Natural killer cell (primary cell): ENCODE measurements around the gene ARSD. TPM values are rescaled to one million over a fixed set of nuclear protein-coding genes. Genes with fewer than 3 reads are reported as not detected.
A peak's percentile ranks its signal among the peaks of the same experiment; 100 is the strongest.
"Not testable (repeated sequence)": the region's sequence is repeated elsewhere in the genome, so short reads cannot be mapped to it uniquely, and the experiment has no call there.

Source experiments
- ATAC-seq, 3 donors: fragments of 150-1000 bp in 2 of 3; fragments of 200-7000 bp in 1 of 3; cut with Tn5 transposase; 1 replicate in 1 of 3; 2 replicates in 2 of 3; pipeline ENCODE4 v1.10.0; 2021; ENCODE audit warnings: mild to moderate bottlenecking in 2 of 3, moderate library complexity in 2 of 3
- DNase-seq, 2 donors: peaks; one replicate each; pipeline versions ENCODE4 v3.0.0 to v3.0.0-alpha.2; 2013 to 2021; ENCODE audit warnings: mixed read lengths in 1 of 2
- H3K27ac ChIP-seq: one replicate; pipeline ENCODE4 v1.5.1; 2013; ENCODE audit warnings: mild to moderate bottlenecking, low read length
- H3K27me3 ChIP-seq: one replicate; pipeline ENCODE4 v1.6.1; 2013; ENCODE audit warnings: low read length; ENCODE audit not compliant: control insufficient read depth, insufficient read depth
- H3K36me3 ChIP-seq: one replicate; pipeline ENCODE4 v1.6.1; 2013; ENCODE audit warnings: low read length; ENCODE audit not compliant: control insufficient read depth, insufficient read depth
- H3K4me1 ChIP-seq: one replicate; pipeline ENCODE4 v1.6.1; 2013; ENCODE audit warnings: low read length; ENCODE audit not compliant: control insufficient read depth, insufficient read depth
- H3K4me3 ChIP-seq: one replicate; pipeline ENCODE4 v1.5.1; 2013; ENCODE audit warnings: low read length
- H3K9me3 ChIP-seq: one replicate; pipeline ENCODE4 v1.6.1; 2013; ENCODE audit warnings: low read length; ENCODE audit not compliant: control insufficient read depth, insufficient read depth
- H3K27ac Mint-ChIP-seq, 2 donors: one replicate each; pipeline ENCODE4 v1.8.0; 2022; ENCODE audit warnings: mild to moderate bottlenecking in 2 of 2, mixed read lengths in 2 of 2, moderate library complexity in 1 of 2
- H3K27me3 Mint-ChIP-seq, 2 donors: one replicate each; pipeline ENCODE4 v1.8.0; 2022; ENCODE audit warnings: low read depth in 2 of 2, mixed read lengths in 2 of 2
- H3K36me3 Mint-ChIP-seq: one replicate; pipeline ENCODE4 v1.8.0; 2022; ENCODE audit warnings: mixed read lengths
- H3K4me1 Mint-ChIP-seq, 2 donors: one replicate each; pipeline ENCODE4 v1.8.0; 2022; ENCODE audit warnings: mixed read lengths in 2 of 2
- H3K4me3 Mint-ChIP-seq: one replicate; pipeline ENCODE4 v1.8.0; 2022; ENCODE audit warnings: mild to moderate bottlenecking, moderate library complexity, mixed read lengths
- H3K9me3 Mint-ChIP-seq, 2 donors: one replicate each; pipeline ENCODE4 v1.8.0; 2022; ENCODE audit warnings: mixed read lengths in 2 of 2
- CTCF ChIP-seq: fragments of 200-600 bp; IDR thresholded peaks from one replicate; pipeline ENCODE4 v1.8.0; 2022; ENCODE audit warnings: antibody characterized with exemption
- WGBS: methylation state at CpG from one replicate; pipeline ENCODE4 v1.1.7; 2013; ENCODE audit warnings: missing lambda C conversion rate; ENCODE audit not compliant: insufficient coverage; 5-methylcytosine and 5-hydroxymethylcytosine counted together
- intact Hi-C: fragments of 100-400 bp; cut with micrococcal nuclease; formaldehyde crosslinking; loops from one replicate; pipeline ENCODE4 v1.14.2; 2022
- total RNA-seq, 4 donors: library from RNA; stranded (reverse); fragments of 120-200 nt in 1 of 4; gene quantifications; one replicate each; pipeline versions ENCODE4 v1.2.3 to v1.2.4, GENCODE V29; 2013 to 2022

ARSD gene, protein sequence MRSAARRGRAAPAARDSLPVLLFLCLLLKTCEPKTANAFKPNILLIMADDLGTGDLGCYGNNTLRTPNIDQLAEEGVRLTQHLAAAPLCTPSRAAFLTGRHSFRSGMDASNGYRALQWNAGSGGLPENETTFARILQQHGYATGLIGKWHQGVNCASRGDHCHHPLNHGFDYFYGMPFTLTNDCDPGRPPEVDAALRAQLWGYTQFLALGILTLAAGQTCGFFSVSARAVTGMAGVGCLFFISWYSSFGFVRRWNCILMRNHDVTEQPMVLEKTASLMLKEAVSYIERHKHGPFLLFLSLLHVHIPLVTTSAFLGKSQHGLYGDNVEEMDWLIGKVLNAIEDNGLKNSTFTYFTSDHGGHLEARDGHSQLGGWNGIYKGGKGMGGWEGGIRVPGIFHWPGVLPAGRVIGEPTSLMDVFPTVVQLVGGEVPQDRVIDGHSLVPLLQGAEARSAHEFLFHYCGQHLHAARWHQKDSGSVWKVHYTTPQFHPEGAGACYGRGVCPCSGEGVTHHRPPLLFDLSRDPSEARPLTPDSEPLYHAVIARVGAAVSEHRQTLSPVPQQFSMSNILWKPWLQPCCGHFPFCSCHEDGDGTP
- 10 to 100 TPM in 2 of 3 donors, 1 to 10 TPM in 1; 9.7 to 21.6 (median 13.6) TPM for total RNA-seq
- 8.9 TPM for total RNA-seq (2013)

DNA sequence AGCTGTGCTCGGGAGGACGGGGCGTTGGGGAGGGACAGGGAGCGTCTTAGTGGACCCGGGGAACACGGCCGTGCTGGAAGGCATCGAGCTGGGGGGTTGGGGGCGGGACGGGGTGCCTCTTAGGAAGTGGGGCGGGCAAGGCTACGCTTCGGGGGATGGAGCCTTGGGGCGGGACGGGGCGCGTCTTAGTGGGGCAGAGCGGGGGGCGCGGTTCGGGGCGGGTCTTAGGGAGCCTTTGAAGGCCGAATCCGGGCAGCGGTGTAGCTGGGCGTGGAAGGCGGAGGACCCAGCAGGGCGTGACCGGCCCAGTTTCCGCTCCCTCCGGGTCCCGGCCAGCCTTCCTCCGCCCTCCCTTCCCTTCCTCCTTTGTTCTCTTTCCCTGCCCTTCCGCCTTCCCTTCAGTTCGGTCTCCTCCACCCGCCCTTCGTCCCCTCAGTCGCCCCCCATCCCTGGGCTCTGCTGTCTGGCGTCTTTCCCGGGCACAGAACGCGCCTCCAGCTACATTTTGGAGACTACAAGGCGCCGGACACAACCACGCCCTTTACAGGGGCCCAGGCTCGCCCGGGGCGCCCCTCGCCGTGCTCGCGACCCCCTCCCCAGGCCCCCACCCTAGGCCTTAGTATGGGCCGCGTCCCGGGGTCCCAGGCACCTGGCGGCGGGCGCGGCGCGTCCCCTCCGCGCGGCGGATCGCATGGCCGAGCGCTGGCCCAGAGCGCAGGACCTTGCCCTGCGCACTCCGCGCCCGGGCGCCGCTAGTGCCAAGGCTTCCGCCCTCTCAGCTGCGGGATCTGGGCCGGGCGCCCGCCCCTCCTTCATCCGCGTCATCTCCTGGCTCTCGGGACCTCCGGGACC lies at the start of gene ARSD:
Gene ARSD (minus strand): TSS at position 757 of the 852 bp plus-strand sequence. CDS start 64 bp downstream, at position 693.
- H3K4me3 ChIP-seq: peak within 1 kb of the TSS; percentile 77
- peak within 1 kb of the TSS; percentile 57 to 80 for H3K27ac Mint-ChIP-seq
- ATAC-seq: peak; percentile 91 to 95 (median 92)
- H3K4me1 ChIP-seq: peaks cover 6% of the 10 kb centered on the region
- no peaks in the 10 kb centered on the region for H3K27me3 Mint-ChIP-seq
- H3K36me3 ChIP-seq: no peaks in the 10 kb centered on the region
- peak; percentile 35 to 62 for DNase-seq
- peak within 1 kb of the TSS; percentile 81 for H3K27ac ChIP-seq
- no peaks in the 10 kb centered on the region for H3K27me3 ChIP-seq
- WGBS: under 1% methylated on average over 84 of the region's 84 CpGs
- H3K36me3 Mint-ChIP-seq: no peaks in the 10 kb centered on the region
- intact Hi-C loops: loop anchor here (1.0 kb wide), 1 partner anchor 31 kb away; no protein-coding TSS in a partner anchor
- peaks cover 0 to 6% of the 10 kb centered on the region in 2 donors for H3K4me1 Mint-ChIP-seq
- no peaks in the 10 kb centered on the region for H3K9me3 Mint-ChIP-seq
- TF ChIP-seq CTCF: no peak
- no peaks in the 10 kb centered on the region for H3K9me3 ChIP-seq
- H3K4me3 Mint-ChIP-seq: peak within 1 kb of the TSS; percentile 87

GRCh38 chrX:2978639-2979038 lies 49.5 kb upstream of the ARSD start:
- H3K4me3 Mint-ChIP-seq, H3K9me3 ChIP-seq, H3K27ac Mint-ChIP-seq, intact Hi-C loops, H3K27ac ChIP-seq, H3K4me1 Mint-ChIP-seq, H3K4me1 ChIP-seq, H3K27me3 Mint-ChIP-seq, H3K9me3 Mint-ChIP-seq, H3K36me3 ChIP-seq, DNase-seq, H3K36me3 Mint-ChIP-seq, H3K4me3 ChIP-seq, ATAC-seq, H3K27me3 ChIP-seq: not testable (repeated sequence)
- 96% methylated on average over 2 of the region's 4 CpGs for WGBS

DNA sequence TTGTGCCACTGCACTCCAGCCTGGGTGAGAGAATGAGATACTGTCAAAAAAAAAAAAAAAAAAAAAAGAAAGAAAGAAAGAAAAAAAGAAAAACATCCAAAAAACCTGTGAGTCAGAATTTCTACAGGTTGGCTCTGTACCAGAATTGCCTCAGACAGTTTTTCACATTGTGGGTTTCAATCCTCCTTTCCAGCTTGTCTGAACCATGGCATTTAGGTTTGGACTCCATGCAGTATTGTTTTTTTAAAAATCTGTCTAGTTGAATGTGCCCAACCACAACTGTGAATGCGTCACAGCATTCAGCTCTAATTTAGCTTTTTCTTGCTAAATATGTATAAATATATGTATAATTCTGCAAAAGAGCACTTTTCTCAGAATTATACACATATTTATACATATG lies 45.8 kb upstream of the ARSD start:
- H3K27ac Mint-ChIP-seq: no peak overlapping the region

More for the DNA sequence above, 45.8 kb upstream of the ARSD start:
- Histone ChIP-seq H3K27ac (no peak overlapping the region), H3K9me3 (peaks cover 2% of the 10 kb centered on the region), H3K36me3 (no peaks in the 10 kb centered on the region), H3K27me3 (no peaks in the 10 kb centered on the region), H3K4me3 (no peak overlapping the region), H3K4me1 (no peaks in the 10 kb centered on the region)
- Mint-ChIP-seq H3K9me3 (no peaks in the 10 kb centered on the region), H3K4me1 (no peaks in the 10 kb centered on the region), H3K4me3 (no peak overlapping the region), H3K36me3 (no peaks in the 10 kb centered on the region), H3K27me3 (peaks cover 0 to 6% of the 10 kb centered on the region in 2 donors)
- TF ChIP-seq CTCF: no peak
- no CpG with 5 or more reads among the region's 1 CpG for WGBS
- DNase-seq (no peak), ATAC-seq (no peak)
- intact Hi-C loops: no loop called here
